ENCODE results near the gene TEC. TPM values are rescaled to one million over a fixed set of nuclear protein-coding genes. Genes with fewer than 3 reads are reported as not detected.
"Not testable (repeated sequence)": the region's sequence is repeated elsewhere in the genome, so short reads cannot be mapped to it uniquely, and the experiment has no call there.

Gene TEC
- 0.04 TPM for polyA plus RNA-seq (2013, experiment 1 of 2)
- polyA plus RNA-seq (2013, experiment 2 of 2), result 0.06 TPM

- Histone ChIP-seq H3K27me3 (ENCODE audit: control insufficient read depth in 3 of 3, insufficient read depth in 3 of 3, low read depth in 1 of 3, low read length in 3 of 3) (peaks cover 0 to 49% (median 9%) of the 10 kb centered on the region in 3 experiments), H3K36me3 (replicated peaks in 1 of 2; ENCODE audit: control insufficient read depth in 2 of 2, insufficient read depth in 2 of 2, low read length in 2 of 2) (no peaks in the 10 kb centered on the region), H3K18ac (ENCODE audit: low read length) (peak within 1 kb of the TSS; percentile 86), H3K4me2 (ENCODE audit: insufficient read depth, low read length, poor library complexity, severe bottlenecking) (peak within 1 kb of the TSS; percentile 89), H2BK5ac (ENCODE audit: low read length) (no peak within 1 kb of the TSS), H3K9me3 (replicated peaks in 1 of 2; ENCODE audit: control insufficient read depth in 2 of 2, insufficient read depth in 1 of 2, low read depth in 1 of 2, low read length in 2 of 2) (peaks cover 2 to 10% of the 10 kb centered on the region in 2 donors), H2AFZ (ENCODE audit: low read length) (peak within 1 kb of the TSS; percentile 88), H4K91ac (ENCODE audit: low read depth, low read length, poor library complexity) (no peak within 1 kb of the TSS), H3K4me3 (ENCODE audit: low read length in 2 of 2) (peak within 1 kb of the TSS; percentile 45 to 90), H2BK15ac (ENCODE audit: low read length) (peak within 1 kb of the TSS; percentile 58), H2BK120ac (ENCODE audit: low read depth, low read length) (no peak within 1 kb of the TSS), H3K27ac (replicated peaks; ENCODE audit: low read length) (no peak within 1 kb of the TSS), H3K4me1 (ENCODE audit: control insufficient read depth in 2 of 2, insufficient read depth in 1 of 2, low read depth in 1 of 2, low read length in 2 of 2) (no peaks in the 10 kb centered on the region), H3K23ac (ENCODE audit: low read depth, low read length, poor library complexity) (peak within 1 kb of the TSS; percentile 95), H3K14ac (ENCODE audit: low read length) (peak within 1 kb of the TSS; percentile 17), H2AK5ac (ENCODE audit: low read depth, low read length) (no peak within 1 kb of the TSS), H3K4ac (ENCODE audit: low read length) (no peak within 1 kb of the TSS), H4K8ac (ENCODE audit: low read depth, low read length) (peak within 1 kb of the TSS; percentile 86), H3K79me1 (ENCODE audit: low read depth, low read length) (no peaks in the 10 kb centered on the region), H2BK12ac (ENCODE audit: low read length) (no peak within 1 kb of the TSS), H3K9ac (ENCODE audit: low read depth, low read length, poor library complexity) (peak within 1 kb of the TSS; percentile 77)
- DNase-seq (ENCODE audit: low spot score), result peak; percentile 20
- WGBS, 2 donors (ENCODE audit: extremely low coverage in 2 of 2, insufficient read length in 2 of 2, insufficient replicate concordance in 1 of 2), result no CpG with 5 or more reads among the region's 63 CpGs
These were observed at the start of gene TEC for GRCh38 chr4:48268956-48269860. Gene TEC, minus strand, starts transcription at chr4:48269838. Its CDS starts 41,224 bp downstream, at chr4:48228614.

GRCh38 chr4:48315728-48316630 lies 46.3 kb upstream of the TEC start:
- H2BK5ac ChIP-seq (ENCODE audit: low read length), result no peak overlapping the region
- no peak overlapping the region for H2AFZ ChIP-seq (ENCODE audit: low read length)
- no peak overlapping the region for H2AK5ac ChIP-seq (ENCODE audit: low read depth, low read length)
- no peak overlapping the region for H3K14ac ChIP-seq (ENCODE audit: low read length)
- no peak overlapping the region for H3K4me2 ChIP-seq (ENCODE audit: insufficient read depth, low read length, poor library complexity, severe bottlenecking)
- no peaks in the 10 kb centered on the region for H3K79me1 ChIP-seq (ENCODE audit: low read depth, low read length)
- no CpG with 5 or more reads among the region's 7 CpGs for WGBS, 2 donors (ENCODE audit: extremely low coverage in 2 of 2, insufficient read length in 2 of 2, insufficient replicate concordance in 1 of 2)
- no peak overlapping the region for H3K27ac ChIP-seq (replicated peaks; ENCODE audit: low read length)
- no peak overlapping the region for H2BK12ac ChIP-seq (ENCODE audit: low read length)
- peak; percentile 17 for DNase-seq (ENCODE audit: low spot score)
- H3K9me3 ChIP-seq (replicated peaks in 1 of 2; ENCODE audit: control insufficient read depth in 2 of 2, insufficient read depth in 1 of 2, low read depth in 1 of 2, low read length in 2 of 2), result no peaks in the 10 kb centered on the region
- no peak overlapping the region for H3K18ac ChIP-seq (ENCODE audit: low read length)
- no peak overlapping the region for H2BK15ac ChIP-seq (ENCODE audit: low read length)
- H4K91ac ChIP-seq (ENCODE audit: low read depth, low read length, poor library complexity), result no peak overlapping the region
- no peaks in the 10 kb centered on the region for H3K4me1 ChIP-seq (ENCODE audit: control insufficient read depth in 2 of 2, insufficient read depth in 1 of 2, low read depth in 1 of 2, low read length in 2 of 2)
- no peaks in the 10 kb centered on the region for H3K36me3 ChIP-seq (replicated peaks in 1 of 2; ENCODE audit: control insufficient read depth in 2 of 2, insufficient read depth in 2 of 2, low read length in 2 of 2)
- no peak overlapping the region for H3K23ac ChIP-seq (ENCODE audit: low read depth, low read length, poor library complexity)
- H4K8ac ChIP-seq (ENCODE audit: low read depth, low read length), result no peak overlapping the region
- H3K27me3 ChIP-seq (ENCODE audit: control insufficient read depth in 3 of 3, insufficient read depth in 3 of 3, low read depth in 1 of 3, low read length in 3 of 3), result no peaks in the 10 kb centered on the region
- no peak overlapping the region for H3K9ac ChIP-seq (ENCODE audit: low read depth, low read length, poor library complexity)
- no peak overlapping the region for H3K4ac ChIP-seq (ENCODE audit: low read length)
- H2BK120ac ChIP-seq (ENCODE audit: low read depth, low read length), result no peak overlapping the region
- H3K4me3 ChIP-seq (ENCODE audit: low read length in 2 of 2), result no peak overlapping the region

- not testable (repeated sequence) for H3K14ac ChIP-seq (ENCODE audit: low read length); H3K4me3 ChIP-seq (ENCODE audit: low read length in 2 of 2); H3K36me3 ChIP-seq (replicated peaks in 1 of 2; ENCODE audit: control insufficient read depth in 2 of 2, insufficient read depth in 2 of 2, low read length in 2 of 2); H2BK5ac ChIP-seq (ENCODE audit: low read length); H3K27ac ChIP-seq (replicated peaks; ENCODE audit: low read length); H3K9me3 ChIP-seq (replicated peaks in 1 of 2; ENCODE audit: control insufficient read depth in 2 of 2, insufficient read depth in 1 of 2, low read depth in 1 of 2, low read length in 2 of 2); H2AK5ac ChIP-seq (ENCODE audit: low read depth, low read length); H3K4me1 ChIP-seq (ENCODE audit: control insufficient read depth in 2 of 2, insufficient read depth in 1 of 2, low read depth in 1 of 2, low read length in 2 of 2); H3K9ac ChIP-seq (ENCODE audit: low read depth, low read length, poor library complexity); H3K18ac ChIP-seq (ENCODE audit: low read length); H4K8ac ChIP-seq (ENCODE audit: low read depth, low read length); DNase-seq (ENCODE audit: low spot score); H2BK12ac ChIP-seq (ENCODE audit: low read length); H2BK15ac ChIP-seq (ENCODE audit: low read length); H4K91ac ChIP-seq (ENCODE audit: low read depth, low read length, poor library complexity); H2AFZ ChIP-seq (ENCODE audit: low read length); H3K4ac ChIP-seq (ENCODE audit: low read length); H3K27me3 ChIP-seq (ENCODE audit: control insufficient read depth in 3 of 3, insufficient read depth in 3 of 3, low read depth in 1 of 3, low read length in 3 of 3); H2BK120ac ChIP-seq (ENCODE audit: low read depth, low read length); H3K4me2 ChIP-seq (ENCODE audit: insufficient read depth, low read length, poor library complexity, severe bottlenecking); H3K23ac ChIP-seq (ENCODE audit: low read depth, low read length, poor library complexity); H3K79me1 ChIP-seq (ENCODE audit: low read depth, low read length)
These were observed 45.1 kb upstream of the TEC start for GRCh38 chr4:48314746-48315145.

GRCh38 chr4:48311896-48312295 lies 42.3 kb upstream of the TEC start:
- Histone ChIP-seq H2AK5ac (ENCODE audit: low read depth, low read length) (no peak overlapping the region), H3K27me3 (ENCODE audit: control insufficient read depth in 3 of 3, insufficient read depth in 3 of 3, low read depth in 1 of 3, low read length in 3 of 3) (no peaks in the 10 kb centered on the region), H3K36me3 (replicated peaks in 1 of 2; ENCODE audit: control insufficient read depth in 2 of 2, insufficient read depth in 2 of 2, low read length in 2 of 2) (no peaks in the 10 kb centered on the region), H3K27ac (replicated peaks; ENCODE audit: low read length) (no peak overlapping the region), H3K9me3 (replicated peaks in 1 of 2; ENCODE audit: control insufficient read depth in 2 of 2, insufficient read depth in 1 of 2, low read depth in 1 of 2, low read length in 2 of 2) (no peaks in the 10 kb centered on the region), H3K79me1 (ENCODE audit: low read depth, low read length) (no peaks in the 10 kb centered on the region), H3K9ac (ENCODE audit: low read depth, low read length, poor library complexity) (no peak overlapping the region), H3K4me3 (ENCODE audit: low read length in 2 of 2) (no peak overlapping the region), H2BK120ac (ENCODE audit: low read depth, low read length) (no peak overlapping the region), H2BK5ac (ENCODE audit: low read length) (no peak overlapping the region), H3K18ac (ENCODE audit: low read length) (no peak overlapping the region), H2AFZ (ENCODE audit: low read length) (no peak overlapping the region), H3K14ac (ENCODE audit: low read length) (no peak overlapping the region), H3K23ac (ENCODE audit: low read depth, low read length, poor library complexity) (no peak overlapping the region), H3K4me1 (ENCODE audit: control insufficient read depth in 2 of 2, insufficient read depth in 1 of 2, low read depth in 1 of 2, low read length in 2 of 2) (no peaks in the 10 kb centered on the region), H2BK15ac (ENCODE audit: low read length) (no peak overlapping the region), H4K8ac (ENCODE audit: low read depth, low read length) (no peak overlapping the region), H3K4me2 (ENCODE audit: insufficient read depth, low read length, poor library complexity, severe bottlenecking) (no peak overlapping the region), H4K91ac (ENCODE audit: low read depth, low read length, poor library complexity) (no peak overlapping the region), H3K4ac (ENCODE audit: low read length) (no peak overlapping the region), H2BK12ac (ENCODE audit: low read length) (no peak overlapping the region)
- WGBS, 2 donors (ENCODE audit: extremely low coverage in 2 of 2, insufficient read length in 2 of 2, insufficient replicate concordance in 1 of 2), result no CpG with 5 or more reads among the region's 3 CpGs
- DNase-seq (ENCODE audit: low spot score), result no peak

All from neuronal stem cell (in vitro differentiated cells).